Measurements from ENCODE around the gene TRMT13. TPM values are rescaled to one million over a fixed set of nuclear protein-coding genes. Genes with fewer than 3 reads are reported as not detected.

The TRMT13 gene
- total and polyA plus RNA-seq, 2 donors (not counting 3 experiments of a cell fraction or from before 2014, with no cell fraction given): 2.9 to 14.1 TPM

DNA sequence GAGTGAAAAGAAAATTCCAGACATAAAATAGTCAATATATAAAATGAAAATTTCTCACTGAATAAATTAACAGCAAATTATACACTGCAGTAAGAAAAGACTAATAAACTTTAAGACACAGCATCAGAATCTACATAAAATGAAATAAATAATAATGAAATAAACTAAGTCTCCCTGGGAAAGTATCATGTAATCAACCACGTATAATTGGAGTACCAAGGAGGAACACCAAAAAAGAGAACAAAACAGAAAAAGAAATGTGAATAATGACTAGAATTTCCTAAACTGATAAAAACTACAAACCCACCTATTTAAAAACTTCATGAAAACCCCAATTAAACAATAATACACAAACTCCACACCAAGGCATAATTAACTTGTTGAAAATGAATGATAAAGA is 43.9 kb upstream of the TRMT13 start:
- Histone ChIP-seq H4K20me1 (replicated peaks; ENCODE audit: control insufficient read depth, extremely low read depth, insufficient read depth, low read length) (no peaks in the 10 kb centered on the region), H3K9ac (replicated peaks; ENCODE audit: extremely low read depth, insufficient read depth, low read length) (no peak overlapping the region), H3K27me3 (ENCODE audit: control insufficient read depth in 2 of 2, insufficient read depth in 2 of 2, low read length in 2 of 2) (no peaks in the 10 kb centered on the region), H3K27ac (ENCODE audit: insufficient read depth, low read depth, low read length) (no peak overlapping the region), H3K9me3 (replicated peaks; ENCODE audit: control insufficient read depth, insufficient read depth, low read length) (no peaks in the 10 kb centered on the region), H3K9me1 (replicated peaks; ENCODE audit: control insufficient read depth, extremely low read depth, insufficient read depth, low read length) (no peaks in the 10 kb centered on the region), H3K4me2 (ENCODE audit: insufficient read depth, low read length) (no peak overlapping the region), H3K4me1 (ENCODE audit: control insufficient read depth, extremely low read depth, insufficient read depth, low read length) (peaks cover 3% of the 10 kb centered on the region), H3K79me2 (ENCODE audit: control insufficient read depth, insufficient read depth, low read length) (no peaks in the 10 kb centered on the region), H3K4me3 (replicated peaks in 1 of 3; ENCODE audit: insufficient read depth in 1 of 3, low read depth in 1 of 3, low read length in 3 of 3) (no peak overlapping the region), H2AFZ (ENCODE audit: low read depth, low read length) (no peak overlapping the region), H3K36me3 (ENCODE audit: control insufficient read depth in 2 of 2, extremely low read depth in 1 of 2, insufficient read depth in 2 of 2, low read length in 2 of 2) (no peaks in the 10 kb centered on the region)
- BruUV-seq (replicated peaks): no TSS peak
- TF ChIP-seq GATA2 (IDR thresholded peaks at IDR 0.05; ENCODE audit: insufficient read depth, insufficient read length, low read depth, low read length): no peak
- no peak for TF ChIP-seq POLR2AphosphoS5 (IDR thresholded peaks at IDR 0.05; ENCODE audit: insufficient read depth, low read depth, low read length)
- TF ChIP-seq MYC (IDR thresholded peaks at IDR 0.05; ENCODE audit: low read depth, low read length): no peak
- TF ChIP-seq, protein P1, sequence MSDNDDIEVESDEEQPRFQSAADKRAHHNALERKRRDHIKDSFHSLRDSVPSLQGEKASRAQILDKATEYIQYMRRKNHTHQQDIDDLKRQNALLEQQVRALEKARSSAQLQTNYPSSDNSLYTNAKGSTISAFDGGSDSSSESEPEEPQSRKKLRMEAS (IDR thresholded peaks at IDR 0.05; ENCODE audit: insufficient read depth, insufficient read length): no peak
- TF ChIP-seq, protein P2, sequence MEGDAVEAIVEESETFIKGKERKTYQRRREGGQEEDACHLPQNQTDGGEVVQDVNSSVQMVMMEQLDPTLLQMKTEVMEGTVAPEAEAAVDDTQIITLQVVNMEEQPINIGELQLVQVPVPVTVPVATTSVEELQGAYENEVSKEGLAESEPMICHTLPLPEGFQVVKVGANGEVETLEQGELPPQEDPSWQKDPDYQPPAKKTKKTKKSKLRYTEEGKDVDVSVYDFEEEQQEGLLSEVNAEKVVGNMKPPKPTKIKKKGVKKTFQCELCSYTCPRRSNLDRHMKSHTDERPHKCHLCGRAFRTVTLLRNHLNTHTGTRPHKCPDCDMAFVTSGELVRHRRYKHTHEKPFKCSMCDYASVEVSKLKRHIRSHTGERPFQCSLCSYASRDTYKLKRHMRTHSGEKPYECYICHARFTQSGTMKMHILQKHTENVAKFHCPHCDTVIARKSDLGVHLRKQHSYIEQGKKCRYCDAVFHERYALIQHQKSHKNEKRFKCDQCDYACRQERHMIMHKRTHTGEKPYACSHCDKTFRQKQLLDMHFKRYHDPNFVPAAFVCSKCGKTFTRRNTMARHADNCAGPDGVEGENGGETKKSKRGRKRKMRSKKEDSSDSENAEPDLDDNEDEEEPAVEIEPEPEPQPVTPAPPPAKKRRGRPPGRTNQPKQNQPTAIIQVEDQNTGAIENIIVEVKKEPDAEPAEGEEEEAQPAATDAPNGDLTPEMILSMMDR (IDR thresholded peaks at IDR 0.05; ENCODE audit: extremely low read depth in 1 of 2, insufficient read depth in 1 of 2, low read depth in 1 of 2, low read length in 2 of 2): no peak
- TF ChIP-seq JUN (IDR thresholded peaks at IDR 0.05; ENCODE audit: borderline replicate concordance, insufficient read depth, insufficient read length, low read depth): no peak
- TF ChIP-seq FOS (IDR thresholded peaks at IDR 0.05; ENCODE audit: borderline replicate concordance, insufficient read depth, low read length): no peak
- no peak for TF ChIP-seq EZH2 (IDR thresholded peaks at IDR 0.05; ENCODE audit: borderline replicate concordance, low read depth, low read length, severe bottlenecking)
- TF ChIP-seq POLR2A (IDR thresholded peaks at IDR 0.05; ENCODE audit: low read depth, low read length): no peak
- DNase-seq (ENCODE audit: low read depth, low spot score) (no peak), FAIRE-seq (no peak)
- CTCF ChIA-PET: no interaction called here
- intact Hi-C loops (cut with micrococcal nuclease) (no loop called here), dilution Hi-C loops (cut with MboI; ENCODE audit: extremely low pct_ligation_motif_present, low sequenced_read_pairs) (no loop called here)
- POLR2A ChIA-PET: no interaction called here
